DMS53 treated with DMSO at 0.1 percent for 48 hours (cell line): ENCODE data around the gene SLC4A2.
A peak's percentile ranks its signal among the peaks of the same experiment; 100 is the strongest.

ENCODE experiments used
- DNase-seq: peaks from one replicate; lab custom pipeline; 2025; ENCODE audit not compliant: unreplicated experiment; lab: John Stamatoyannopoulos, UW

SLC4A2 gene

DNA sequence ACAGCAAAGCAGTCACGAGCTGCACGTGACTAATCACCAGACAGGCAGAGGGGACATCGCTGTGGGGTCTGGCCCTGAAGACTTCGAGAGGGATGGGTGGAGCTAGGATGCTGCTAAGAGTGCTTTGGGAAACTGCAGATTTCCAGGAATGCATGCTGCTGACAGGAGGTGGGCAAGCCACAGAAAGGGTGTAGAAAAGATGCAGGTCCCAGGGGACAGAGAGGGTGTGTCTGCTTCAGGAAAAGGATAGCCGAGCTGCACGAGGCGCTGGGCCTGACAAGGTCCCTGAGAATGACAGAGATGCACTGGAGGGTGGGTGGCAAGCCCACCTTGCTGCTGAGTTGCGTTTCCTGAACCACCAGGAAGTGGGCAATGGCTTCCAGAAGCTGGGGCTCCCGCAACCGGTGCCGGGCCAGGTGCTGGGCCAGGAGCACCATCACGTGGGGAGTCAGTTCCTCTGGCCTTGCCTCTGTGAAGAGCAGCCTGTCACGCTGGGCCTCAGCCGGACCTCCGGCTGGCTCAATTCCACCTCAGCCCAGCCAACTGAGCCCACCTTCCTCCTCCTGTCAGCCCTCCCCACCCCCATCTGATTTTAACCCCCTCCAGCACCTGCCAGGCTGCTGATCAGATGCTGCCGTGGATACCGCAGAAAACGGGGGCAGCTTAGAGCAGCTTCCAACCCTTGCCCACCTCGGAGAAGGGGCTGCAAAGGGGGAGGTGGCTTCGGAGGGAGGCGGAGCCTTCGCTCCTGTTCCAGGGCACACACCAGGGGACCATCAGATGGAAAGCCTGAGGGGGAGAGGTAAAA lies 19.0 kb downstream of the SLC4A2 start:
- DNase-seq: no peak

DNA sequence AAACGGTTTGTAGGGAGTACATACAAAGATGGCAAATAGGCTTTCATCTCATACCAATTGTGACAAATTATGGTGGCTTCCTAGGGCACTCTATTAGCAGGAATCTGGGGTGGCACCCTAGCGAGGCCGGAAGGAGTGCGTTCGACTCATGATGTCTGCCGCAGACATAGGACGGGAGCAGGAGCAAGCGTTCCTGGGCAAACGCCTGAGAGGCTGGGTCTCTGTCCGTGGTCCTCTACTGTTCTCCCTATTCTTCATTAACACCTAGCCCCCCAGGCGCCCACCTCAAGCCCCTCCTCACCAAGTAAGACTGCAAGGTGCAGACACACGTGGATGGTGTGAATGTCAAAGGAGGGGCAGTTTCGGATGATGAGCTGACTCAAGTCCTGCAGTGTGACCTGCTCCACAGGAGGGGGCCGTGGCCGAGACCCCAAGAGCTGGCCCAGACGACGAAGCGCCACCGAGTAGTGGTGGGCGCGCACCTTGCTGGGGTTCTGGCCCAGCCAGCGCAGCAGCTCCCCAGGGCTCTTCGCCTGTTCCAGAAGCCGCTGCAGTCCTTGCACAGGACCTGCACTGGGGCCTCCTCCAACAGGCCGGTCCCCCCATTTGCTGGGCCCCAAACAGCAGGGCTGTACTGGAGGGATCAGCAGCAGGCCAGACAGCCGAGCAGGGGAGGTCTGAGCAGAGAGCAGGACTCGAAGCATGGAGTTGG lies 20.0 kb downstream of the SLC4A2 start:
- DNase-seq: no peak

DNA sequence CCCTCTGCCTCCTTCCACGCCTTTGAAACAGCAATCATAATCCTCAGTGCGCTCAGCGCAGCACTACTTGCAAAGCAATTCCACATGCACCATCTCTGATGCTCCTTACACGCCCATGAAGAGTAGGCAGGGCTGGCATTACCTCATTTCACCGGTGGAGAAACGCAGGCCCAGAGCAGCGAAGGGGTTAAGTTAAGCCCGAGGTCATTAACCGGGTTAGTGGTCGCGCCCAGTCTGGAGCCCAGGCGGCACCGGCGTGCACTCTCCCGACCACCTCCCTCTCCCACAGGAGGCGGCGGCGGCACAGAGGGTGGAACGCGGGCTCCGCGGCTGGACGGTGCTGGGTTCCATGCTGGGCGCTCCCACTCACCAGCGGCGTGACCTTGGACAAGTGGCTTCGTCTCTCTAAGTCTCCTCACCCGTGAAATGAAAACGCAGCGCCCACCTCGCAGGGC lies 20.7 kb downstream of the SLC4A2 start:
- peak; percentile 27 for DNase-seq

DNA sequence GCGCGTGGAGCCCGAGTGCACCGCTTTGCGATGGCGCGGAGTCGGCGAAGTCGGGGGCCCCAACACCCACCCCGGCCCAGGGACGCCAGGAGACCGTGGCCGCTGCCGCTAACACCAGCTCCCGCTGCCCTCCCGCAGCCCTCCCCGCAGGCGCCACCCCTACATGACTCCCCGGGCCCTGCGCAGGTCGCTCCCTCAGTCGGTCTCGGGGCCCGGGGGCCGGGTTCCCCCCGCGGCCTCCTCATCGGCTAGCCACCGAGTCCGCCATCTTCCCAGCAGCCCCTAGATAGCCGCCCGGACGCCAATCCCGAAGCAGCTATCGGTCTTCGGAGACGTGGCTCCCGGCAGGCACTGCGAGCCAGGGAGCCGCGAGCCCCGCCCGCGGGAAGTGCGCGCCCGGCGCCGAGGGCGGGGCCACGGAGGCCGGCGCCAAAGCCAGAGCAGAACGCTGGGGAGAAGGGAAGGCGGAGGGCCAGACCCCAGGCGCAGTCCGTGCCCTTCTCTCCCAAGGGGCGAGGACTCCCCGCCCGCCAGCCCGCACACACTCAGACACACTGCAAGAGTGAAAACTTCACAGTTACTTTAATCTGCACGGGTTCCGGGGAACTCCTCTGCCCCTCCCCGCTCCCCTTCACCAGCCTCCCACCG lies 21.3 kb downstream of the SLC4A2 start, which contains the start of gene FASTK:
FASTK (minus strand) TSS at position 288 of the 648 bp plus-strand sequence; CDS start at position 245, 43 bp downstream.
- DNase-seq: peak; percentile 94

DNA sequence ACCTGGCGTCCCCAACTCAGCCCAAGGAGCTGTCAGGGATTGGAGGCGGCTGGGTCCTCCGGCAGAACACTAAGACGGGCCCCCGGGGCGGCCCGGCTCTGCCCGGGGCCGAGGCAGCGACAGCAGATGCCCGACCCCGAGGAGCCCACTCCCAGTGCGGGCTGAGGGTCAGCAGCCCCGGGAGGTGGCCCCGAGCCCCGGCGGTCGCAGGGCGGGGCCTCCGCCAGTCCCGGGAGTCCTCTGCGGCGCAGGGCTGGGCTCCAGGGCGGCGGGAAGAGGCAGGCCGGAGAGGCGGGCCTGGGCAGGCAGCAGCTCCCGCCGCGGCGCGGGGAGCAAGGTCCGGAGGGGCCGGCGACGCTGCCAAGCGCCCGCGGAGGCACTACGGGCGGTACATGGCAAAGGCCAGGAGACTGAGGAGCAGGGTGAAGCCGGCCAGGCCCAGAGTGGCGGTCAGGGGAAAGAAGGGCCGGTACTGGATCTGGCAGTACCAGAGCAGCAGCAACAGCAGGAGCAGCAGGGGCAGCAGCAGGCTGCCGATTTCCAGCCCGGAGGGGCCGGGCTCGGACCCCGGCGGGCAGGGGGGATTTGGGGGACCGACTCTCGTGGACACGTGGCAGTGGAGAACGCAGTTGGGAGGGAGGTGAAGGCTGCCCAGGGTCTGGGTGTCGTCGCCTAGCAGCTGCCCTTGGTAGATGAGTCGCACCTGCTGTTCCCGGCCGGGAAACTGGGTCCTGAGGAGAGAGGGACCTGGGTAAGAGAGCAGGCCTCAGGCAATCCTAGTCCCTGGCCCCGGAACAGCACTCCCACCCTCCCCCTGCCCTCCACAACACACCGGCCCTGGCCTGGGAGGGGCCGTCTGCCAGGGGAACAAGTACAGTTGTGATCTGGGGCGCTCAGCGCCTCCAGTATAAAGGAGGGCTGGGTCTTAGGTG lies 22.0 kb downstream of the SLC4A2 start:
- DNase-seq: peak; percentile 44

DNA sequence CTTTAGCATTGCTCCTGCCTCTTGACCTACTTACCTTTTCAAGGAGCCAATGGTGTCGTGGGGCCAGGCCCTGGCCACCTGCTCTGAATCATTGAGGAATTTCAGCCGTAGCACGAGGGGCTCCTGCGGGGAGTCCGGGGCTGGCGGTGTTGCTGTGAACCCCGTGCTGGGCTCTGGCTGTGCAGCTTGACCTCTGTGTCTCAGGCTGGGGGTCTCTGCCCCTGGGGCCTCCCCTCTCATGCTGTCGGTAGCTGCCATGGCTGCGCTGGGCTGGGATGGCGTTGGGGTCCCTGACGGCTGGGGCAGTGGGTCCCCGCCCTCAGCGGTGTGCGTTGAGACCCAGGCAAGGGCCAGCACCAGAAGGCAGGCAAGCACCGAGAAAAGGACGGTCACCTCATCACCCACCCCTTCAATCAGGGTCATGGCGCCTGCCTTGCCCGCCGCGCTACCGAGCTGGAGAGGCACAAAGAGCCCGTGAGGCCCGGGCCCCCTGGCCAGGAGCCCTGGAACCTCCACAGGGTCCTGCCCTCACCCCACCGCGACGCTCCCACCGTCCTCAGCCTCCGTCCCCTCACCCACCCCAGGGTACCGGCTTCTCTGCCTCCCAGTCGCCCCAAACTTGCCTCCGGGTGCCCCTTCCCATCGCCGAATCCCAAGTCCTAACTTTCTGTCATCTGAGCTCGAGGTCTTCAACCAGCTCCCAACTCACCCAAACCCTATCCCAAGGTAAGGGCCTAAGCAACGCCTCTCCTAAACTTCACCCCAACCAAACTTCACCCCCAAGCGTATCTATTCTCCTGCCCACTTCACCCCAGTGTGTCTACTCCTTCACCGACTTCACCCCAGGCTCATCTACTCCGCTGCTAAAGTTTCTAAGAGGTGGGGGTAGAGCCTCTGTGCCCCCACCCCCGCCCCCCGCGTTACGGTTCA lies 23.0 kb downstream of the SLC4A2 start:
- no peak for DNase-seq

DNA sequence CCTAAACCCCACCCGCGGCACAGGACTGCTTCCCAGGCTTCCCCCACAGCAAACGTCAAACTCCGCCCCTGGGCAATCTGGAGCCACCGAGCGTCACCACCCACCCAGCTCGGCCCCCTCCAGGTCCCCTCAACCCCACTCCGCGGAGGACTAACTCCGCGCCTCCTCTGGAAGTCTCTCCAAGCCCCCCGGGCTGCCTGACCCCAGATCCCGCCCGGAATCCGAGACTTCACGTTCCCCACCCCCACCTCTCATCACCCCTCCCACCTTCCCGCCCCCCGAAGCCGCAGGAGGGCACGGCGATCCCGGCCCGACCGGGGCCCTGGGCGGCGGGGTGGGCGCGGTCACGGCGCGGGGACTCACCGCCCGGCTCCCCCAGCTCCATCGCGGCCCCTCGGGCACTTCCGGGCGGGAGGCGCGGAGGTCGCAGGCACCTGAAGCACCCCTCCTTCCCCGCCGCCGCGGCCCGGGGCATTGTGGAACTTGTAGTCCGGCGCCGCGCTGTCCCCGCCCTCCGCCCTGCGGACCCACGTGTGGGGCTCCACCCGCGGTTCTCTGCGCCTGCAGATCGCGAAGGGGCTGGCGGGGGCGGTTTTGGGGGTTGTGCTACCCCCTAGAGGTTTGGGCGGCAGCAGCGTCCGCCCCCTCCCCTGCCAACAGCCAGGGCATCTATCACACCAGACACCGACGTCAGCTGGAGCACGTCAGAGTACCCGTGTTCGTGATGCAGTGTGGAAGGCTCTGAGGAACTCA lies 23.9 kb downstream of the SLC4A2 start, which contains the start of gene TMUB1:
TMUB1 (minus strand) TSS at position 423 of the 753 bp plus-strand sequence. CDS start 930 bp downstream, outside the sequence.
- peak; percentile 44 for DNase-seq

DNA sequence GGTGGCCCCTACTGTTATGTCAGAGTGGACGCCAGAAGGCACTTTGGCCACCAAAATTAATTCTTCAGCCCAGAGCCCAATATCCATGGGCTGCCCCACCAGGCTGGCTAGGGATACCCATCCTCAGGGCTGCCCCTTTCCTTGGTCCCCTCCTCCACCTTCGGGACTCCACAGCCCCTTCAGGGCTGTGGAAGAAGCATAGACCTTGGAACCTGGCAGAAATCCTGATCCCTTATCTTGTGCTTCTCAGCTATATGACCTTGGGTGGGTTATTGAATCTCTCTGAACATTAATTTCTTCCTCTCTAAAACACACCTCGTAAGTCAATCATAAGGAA lies 24.4 kb downstream of the SLC4A2 start:
- DNase-seq: no peak

DNA sequence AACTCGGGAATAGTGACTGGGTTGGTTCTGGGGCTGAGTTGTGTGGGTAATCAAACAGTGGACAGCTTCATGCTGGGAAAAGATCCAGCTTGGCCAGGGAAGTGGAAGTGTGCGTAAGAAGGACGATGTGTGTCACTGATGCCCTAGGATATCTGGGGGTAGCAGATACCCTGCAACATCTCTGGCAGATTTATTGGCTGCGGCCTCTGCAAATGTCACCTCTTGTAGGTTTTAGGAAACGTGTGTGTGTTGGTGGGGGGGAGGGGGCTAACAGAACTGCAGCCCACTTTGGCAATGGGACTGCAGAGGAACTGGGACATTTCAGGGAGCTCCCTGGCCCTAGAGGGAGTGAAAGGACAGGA lies 25.9 kb downstream of the SLC4A2 start:
- DNase-seq: no peak

DNA sequence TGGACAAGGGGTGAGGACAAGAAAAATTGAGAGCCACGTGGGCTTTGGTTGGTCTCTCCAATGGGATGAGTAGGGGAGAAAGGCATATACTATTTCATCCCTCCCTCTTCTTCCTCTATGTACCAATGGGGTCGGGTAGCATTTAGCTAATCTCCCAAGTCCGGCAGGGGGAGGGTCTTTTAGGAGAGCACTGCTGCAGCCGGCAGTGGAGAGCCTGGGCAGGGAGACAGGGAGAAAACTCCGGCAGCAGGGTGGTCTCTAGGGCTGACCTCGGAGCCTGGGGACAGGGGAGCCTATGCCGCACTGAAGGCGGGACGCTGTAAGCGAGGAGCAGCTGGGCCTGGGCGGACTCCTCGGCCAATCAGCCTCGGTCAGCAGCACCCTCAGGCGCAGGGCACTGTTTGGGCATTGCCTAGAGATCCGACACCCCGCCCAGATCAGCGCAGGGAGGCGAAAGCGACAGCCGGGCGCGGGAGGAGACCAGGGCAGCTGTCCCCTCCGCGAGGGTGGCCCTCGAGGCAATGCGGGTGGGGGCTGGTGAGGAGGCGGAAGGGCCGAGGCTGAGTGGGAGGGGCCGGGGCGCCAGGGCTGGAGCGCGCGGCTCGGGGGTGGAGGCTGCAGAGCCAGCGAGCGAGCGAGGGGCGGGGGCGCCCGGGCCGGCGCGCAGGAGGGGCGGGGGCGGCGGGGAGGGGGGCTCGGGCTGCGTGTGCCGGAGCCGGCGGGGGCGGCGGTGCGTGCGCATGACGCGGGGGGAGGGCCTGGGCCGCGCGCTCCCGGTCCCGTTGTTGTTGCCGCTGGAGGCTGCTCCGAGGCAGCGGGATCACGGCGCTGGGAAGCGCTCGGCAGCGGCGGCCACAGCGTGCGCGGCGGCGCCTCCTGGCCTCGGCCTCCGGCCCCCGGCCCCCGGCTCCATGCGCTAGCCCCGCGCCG lies 26.6 kb downstream of the SLC4A2 start, which contains the start of gene AGAP3:
AGAP3 (plus strand) TSS at position 785 of the 930 bp plus-strand sequence. CDS start 267 bp downstream, outside the sequence.
- DNase-seq: peak; percentile 91

DNA sequence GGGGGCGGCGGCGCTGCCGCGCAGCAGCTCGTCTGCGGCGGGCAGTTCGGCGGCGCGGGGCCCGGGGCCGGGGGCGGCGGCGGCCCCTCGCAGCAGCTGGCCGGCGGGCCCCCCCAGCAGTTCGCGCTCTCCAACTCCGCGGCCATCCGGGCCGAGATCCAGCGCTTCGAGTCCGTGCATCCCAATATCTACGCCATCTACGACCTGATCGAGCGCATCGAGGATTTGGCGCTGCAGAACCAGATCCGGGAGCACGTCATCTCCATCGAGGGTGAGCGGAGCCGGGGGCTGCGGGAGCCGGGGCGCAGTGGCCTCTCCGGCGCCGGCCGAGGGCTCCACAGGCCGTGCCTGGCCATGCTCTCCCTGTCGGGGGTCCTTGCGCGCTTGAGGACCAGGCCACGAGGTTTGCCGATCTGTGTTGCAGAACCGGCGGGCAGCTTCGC lies 27.4 kb downstream of the SLC4A2 start:
- DNase-seq: no peak

DNA sequence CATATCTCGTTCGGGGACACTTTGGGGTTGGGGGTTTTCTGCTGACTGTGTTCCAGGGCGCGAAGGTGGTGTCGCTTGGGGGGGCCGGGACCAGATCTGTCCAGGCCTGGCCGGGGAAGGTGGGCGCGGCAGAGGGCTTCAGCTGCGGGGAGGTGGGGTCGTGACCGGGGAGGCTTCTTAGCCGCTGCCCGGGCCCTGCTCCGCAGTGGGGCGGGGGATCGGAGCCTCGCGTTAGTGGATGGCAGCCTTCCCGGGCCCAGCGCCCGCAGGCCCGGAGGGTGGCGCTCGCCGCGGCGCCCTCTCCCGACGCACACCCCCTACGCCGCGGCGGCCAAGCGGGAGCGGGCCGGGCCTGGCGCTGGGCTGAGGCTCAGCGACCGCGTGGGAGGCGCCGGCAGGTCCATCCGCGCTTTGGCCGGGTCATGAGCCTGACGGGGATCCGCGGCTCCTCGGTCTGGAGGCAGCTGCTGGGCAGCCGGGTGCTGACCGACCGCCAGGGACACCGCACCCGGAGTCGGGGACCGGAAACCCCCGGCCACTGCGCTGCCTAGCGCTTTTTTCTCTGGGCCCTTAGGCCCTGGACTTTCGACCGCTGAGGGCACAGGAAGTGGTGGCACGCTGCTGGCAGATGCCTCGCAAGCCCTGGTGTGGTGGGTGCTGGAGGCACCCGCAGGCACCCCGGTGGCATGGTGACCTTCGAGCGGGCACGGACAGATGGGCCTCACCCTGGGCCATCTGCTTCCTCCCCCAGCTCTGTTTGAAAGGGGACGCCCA lies 28.0 kb downstream of the SLC4A2 start:
- peak; percentile 47 for DNase-seq

DNA sequence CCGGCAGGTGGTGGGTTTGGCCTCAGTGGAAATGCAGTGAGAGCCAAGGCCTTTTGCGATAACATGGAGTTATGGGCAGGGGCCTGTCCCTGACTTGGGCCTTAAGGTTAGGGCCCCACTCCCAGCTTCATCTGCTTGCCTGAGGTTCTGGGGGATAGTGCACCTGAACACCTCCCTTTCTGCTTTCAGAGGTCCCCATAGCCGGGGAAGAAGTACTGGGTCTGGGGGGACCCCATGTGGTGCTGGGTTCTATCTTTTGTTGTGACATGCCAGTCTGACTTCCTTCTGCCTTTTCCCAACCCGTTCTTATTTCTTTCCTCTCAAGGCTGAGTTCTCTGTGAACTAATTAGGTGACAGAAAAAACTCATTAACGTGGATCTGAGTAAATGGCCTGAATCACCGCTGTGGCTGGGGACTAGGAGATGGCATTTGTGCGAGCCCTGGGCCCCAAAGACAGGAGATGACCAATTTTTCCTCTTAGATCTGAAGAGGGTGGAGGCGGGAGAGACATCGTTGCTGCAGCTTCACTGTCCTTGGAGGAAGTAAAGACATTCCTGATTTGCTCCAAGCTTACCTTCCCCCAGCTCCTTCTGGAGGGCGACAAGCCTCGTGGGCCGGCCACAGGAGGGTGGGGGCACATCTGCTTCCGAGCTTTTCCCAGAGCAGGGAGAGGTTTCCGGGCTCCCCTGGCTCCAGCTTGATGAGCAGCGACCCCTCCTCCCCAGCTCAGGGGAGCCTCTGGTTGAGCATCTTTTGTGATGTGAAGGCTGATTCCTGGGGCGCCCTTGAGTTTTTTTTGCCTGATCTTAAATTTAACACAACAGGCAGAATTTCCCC lies 28.8 kb downstream of the SLC4A2 start:
- no peak for DNase-seq

DNA sequence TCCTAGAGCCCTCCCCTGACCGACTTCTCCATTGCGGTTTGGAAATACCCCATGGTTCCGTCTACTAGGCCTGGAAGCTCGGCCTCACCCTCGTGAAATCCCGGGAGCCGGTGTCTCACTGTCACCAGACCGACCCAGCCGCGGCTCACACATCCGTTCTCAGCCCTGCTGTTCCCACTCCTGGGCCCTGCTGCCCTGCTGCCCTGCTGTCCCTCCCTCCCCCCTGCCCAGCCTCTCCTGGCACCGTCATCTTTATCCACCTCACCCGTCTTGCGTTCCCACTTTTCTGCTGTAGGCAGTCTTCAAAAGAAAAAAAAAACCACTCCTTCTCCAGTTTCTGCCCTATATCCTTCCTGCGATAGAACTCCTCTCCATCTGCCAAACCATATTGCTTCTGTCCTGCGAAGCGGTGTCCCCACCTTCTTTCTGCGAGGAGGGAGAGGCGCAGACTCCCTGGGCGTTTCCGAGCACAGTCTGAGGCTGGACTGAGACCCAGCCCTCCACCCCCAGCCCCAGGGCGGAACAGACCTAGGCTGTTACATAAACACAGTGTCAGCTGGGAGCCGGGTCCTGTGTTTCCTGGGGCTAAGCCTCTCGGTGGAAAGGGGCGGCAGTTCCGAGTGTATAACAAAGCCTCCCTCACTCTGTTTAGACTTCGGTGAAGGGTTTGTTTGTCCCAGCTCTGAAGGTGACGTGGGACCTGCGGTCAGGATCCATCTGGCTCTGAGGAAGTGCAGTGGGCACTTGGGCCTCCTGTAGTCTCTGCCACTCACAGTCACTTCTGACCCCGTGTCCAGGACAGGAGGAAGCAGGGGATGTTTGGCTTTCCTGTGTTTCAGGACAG lies 29.7 kb downstream of the SLC4A2 start:
- no peak for DNase-seq
